Loucy (cell line): ENCODE measurements around the gene SOST.

Experiments
- H2AFZ ChIP-seq: fragments of 200-600 bp; sonication (generic); 2 replicates; pipeline ENCODE4 v1.6.0; 2016; ENCODE audit warnings: antibody characterized with exemption, mild to moderate bottlenecking, low read length, moderate library complexity
- H3F3A ChIP-seq: fragments of 200-600 bp; 2 replicates; pipeline ENCODE4 v1.6.0; 2016; ENCODE audit warnings: antibody characterized with exemption, low read depth, mild to moderate bottlenecking
- H3K27me3 ChIP-seq: fragments of 200-600 bp; sonication (generic); 2 replicates; pipeline ENCODE4 v1.6.1; 2014; ENCODE audit warnings: low read length, mild to moderate bottlenecking; ENCODE audit not compliant: insufficient read depth, poor library complexity, severe bottlenecking
- H3K36me3 ChIP-seq: fragments of 200-600 bp; sonication (generic); 2 replicates; pipeline ENCODE4 v1.6.1; 2016; ENCODE audit warnings: low read length; ENCODE audit not compliant: insufficient read depth
- H3K4me1 ChIP-seq: fragments of 200-600 bp; sonication (generic); 2 replicates; pipeline ENCODE4 v1.5.1; 2014; ENCODE audit warnings: low read length, mild to moderate bottlenecking; ENCODE audit not compliant: insufficient read depth, poor library complexity, severe bottlenecking
- H3K4me2 ChIP-seq: fragments of 200-600 bp; sonication (generic); 2 replicates; pipeline ENCODE4 v1.6.0; 2014; ENCODE audit warnings: antibody characterized with exemption, low read length, low read depth, mild to moderate bottlenecking; ENCODE audit not compliant: poor library complexity, severe bottlenecking
- H3K4me3 ChIP-seq: fragments of 200-600 bp; sonication (generic); 2 replicates; pipeline ENCODE4 v1.5.1; 2014; ENCODE audit warnings: low read length, mild to moderate bottlenecking, mixed read lengths; ENCODE audit not compliant: poor library complexity, severe bottlenecking
- H3K79me2 ChIP-seq: fragments of 200-600 bp; sonication (generic); 2 replicates; pipeline ENCODE4 v1.6.1; 2014; ENCODE audit warnings: low read length; ENCODE audit not compliant: insufficient read depth
- H3K9ac ChIP-seq: fragments of 200-600 bp; sonication (generic); 2 replicates; pipeline ENCODE4 v1.6.0; 2014; ENCODE audit warnings: mild to moderate bottlenecking, low read depth, low read length, moderate library complexity; ENCODE audit not compliant: poor library complexity, severe bottlenecking
- H3K9me2 ChIP-seq: fragments of 200-600 bp; sonication (generic); replicated peaks from 2 replicates; pipeline ENCODE4 v1.6.1; 2016; ENCODE audit warnings: low read depth, low read length, mixed read lengths
- H3K9me3 ChIP-seq: fragments of 200-600 bp; sonication (generic); 2 replicates; pipeline ENCODE4 v1.6.1; 2014; ENCODE audit warnings: mild to moderate bottlenecking, antibody characterized with exemption, low read length, low read depth; ENCODE audit not compliant: insufficient read depth
- H4K20me1 ChIP-seq: fragments of 200-600 bp; sonication (generic); 2 replicates; pipeline ENCODE4 v1.6.0; 2014; ENCODE audit warnings: antibody characterized with exemption, low read length, mild to moderate bottlenecking; ENCODE audit not compliant: insufficient read depth, poor library complexity, severe bottlenecking
- EZH2phosphoT487 ChIP-seq: fragments of 200-600 bp; IDR thresholded peaks from 2 replicates; pipeline ENCODE4 v1.6.1; 2018; ENCODE audit warnings: antibody characterized with exemption, mild to moderate bottlenecking, moderate library complexity, borderline replicate concordance
- TF ChIP-seq, protein P1 (sequence below): fragments of 200-600 bp; sonication (generic); conservative IDR thresholded peaks from 2 replicates; pipeline ENCODE4 v1.5.1; 2014; ENCODE audit warnings: mild to moderate bottlenecking, antibody characterized with exemption, low read length

The SOST gene

DNA sequence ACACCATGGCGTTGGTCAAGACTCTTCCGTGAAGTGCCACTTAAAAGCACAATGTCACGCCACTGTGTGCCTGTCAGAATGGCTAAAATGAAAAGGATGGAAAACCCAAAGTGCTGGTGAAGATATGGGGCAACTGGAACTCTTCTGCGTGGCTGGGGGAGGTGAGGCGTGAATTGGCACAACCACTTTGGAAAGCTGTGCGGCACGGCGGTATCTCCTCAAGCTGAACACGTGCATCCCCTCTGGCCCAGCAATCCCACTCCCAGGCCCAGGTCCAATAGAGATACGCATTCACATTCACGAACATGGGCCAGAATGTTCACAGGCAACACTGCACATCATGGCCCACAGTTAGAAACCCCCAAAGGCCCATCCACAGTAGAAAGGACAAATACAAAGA, 11.3 kb upstream of the SOST start:
- Histone ChIP-seq H3K4me1 (no peaks in the 10 kb centered on the region), H3K9ac (no peak overlapping the region), H4K20me1 (no peaks in the 10 kb centered on the region), H3K4me3 (no peak overlapping the region), H3K9me3 (no peaks in the 10 kb centered on the region), H3F3A (no peaks in the 10 kb centered on the region), H3K27me3 (no peaks in the 10 kb centered on the region), H2AFZ (no peak overlapping the region), H3K36me3 (no peaks in the 10 kb centered on the region), H3K4me2 (no peak overlapping the region), H3K79me2 (no peaks in the 10 kb centered on the region), H3K9me2 (no peaks in the 10 kb centered on the region)
- TF ChIP-seq EZH2phosphoT487: no peak
- TF ChIP-seq, protein P1, sequence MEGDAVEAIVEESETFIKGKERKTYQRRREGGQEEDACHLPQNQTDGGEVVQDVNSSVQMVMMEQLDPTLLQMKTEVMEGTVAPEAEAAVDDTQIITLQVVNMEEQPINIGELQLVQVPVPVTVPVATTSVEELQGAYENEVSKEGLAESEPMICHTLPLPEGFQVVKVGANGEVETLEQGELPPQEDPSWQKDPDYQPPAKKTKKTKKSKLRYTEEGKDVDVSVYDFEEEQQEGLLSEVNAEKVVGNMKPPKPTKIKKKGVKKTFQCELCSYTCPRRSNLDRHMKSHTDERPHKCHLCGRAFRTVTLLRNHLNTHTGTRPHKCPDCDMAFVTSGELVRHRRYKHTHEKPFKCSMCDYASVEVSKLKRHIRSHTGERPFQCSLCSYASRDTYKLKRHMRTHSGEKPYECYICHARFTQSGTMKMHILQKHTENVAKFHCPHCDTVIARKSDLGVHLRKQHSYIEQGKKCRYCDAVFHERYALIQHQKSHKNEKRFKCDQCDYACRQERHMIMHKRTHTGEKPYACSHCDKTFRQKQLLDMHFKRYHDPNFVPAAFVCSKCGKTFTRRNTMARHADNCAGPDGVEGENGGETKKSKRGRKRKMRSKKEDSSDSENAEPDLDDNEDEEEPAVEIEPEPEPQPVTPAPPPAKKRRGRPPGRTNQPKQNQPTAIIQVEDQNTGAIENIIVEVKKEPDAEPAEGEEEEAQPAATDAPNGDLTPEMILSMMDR: no peak

DNA sequence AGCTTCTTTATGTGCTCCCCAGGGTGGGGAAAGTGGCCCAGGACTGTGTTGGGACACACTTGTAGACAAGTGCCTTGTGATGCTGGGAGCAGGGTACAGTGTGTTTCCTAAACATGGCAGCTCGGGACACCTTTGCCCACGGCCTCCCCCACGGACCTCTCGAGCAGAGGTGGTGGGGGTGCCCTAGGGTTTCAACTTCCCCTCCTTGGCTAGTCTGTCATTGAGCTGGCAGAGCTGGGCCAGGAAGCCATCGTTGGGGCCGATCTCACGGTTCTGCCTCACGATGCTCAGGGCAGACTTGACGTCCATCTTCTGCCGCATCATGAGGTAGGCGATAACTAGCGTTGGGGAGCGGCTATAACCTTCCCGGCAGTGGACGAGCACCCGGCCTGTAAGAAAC, 10.8 kb upstream of the SOST start:
- H3K9me2 ChIP-seq: no peaks in the 10 kb centered on the region
- no peaks in the 10 kb centered on the region for H3F3A ChIP-seq
- H3K9ac ChIP-seq: no peak overlapping the region
- no peaks in the 10 kb centered on the region for H3K27me3 ChIP-seq
- H2AFZ ChIP-seq: no peak overlapping the region
- TF ChIP-seq, protein P1: no peak
- no peak for TF ChIP-seq EZH2phosphoT487
- no peak overlapping the region for H3K4me3 ChIP-seq
- H3K4me2 ChIP-seq: no peak overlapping the region
- H3K4me1 ChIP-seq: no peaks in the 10 kb centered on the region
- H3K9me3 ChIP-seq: no peaks in the 10 kb centered on the region
- H4K20me1 ChIP-seq: no peaks in the 10 kb centered on the region
- no peaks in the 10 kb centered on the region for H3K36me3 ChIP-seq
- no peaks in the 10 kb centered on the region for H3K79me2 ChIP-seq

DNA sequence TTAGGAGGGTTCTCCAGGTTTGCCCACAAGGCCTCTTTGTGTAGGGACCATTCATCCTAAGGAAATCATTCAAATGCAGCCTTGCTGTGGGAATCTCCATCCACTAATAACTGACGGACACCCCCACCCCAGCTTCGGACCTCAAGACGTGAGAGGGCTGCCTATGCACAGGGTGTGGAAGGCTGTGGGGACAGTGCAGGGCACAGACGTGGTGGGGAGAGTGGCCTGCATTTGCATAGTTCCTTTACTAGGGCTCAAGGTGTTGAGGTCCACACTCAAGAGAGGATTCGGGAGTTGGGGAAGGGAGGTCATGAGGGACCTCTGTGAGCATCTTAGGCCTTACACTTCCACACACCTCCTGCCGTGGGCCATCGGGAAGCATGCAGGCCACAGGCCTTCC, 10.4 kb upstream of the SOST start:
- Histone ChIP-seq H3K4me3 (no peak overlapping the region), H3K4me2 (no peak overlapping the region), H4K20me1 (no peaks in the 10 kb centered on the region), H3K36me3 (no peaks in the 10 kb centered on the region), H3F3A (no peaks in the 10 kb centered on the region), H3K9ac (no peak overlapping the region), H3K9me3 (no peaks in the 10 kb centered on the region), H3K4me1 (no peaks in the 10 kb centered on the region), H3K9me2 (no peaks in the 10 kb centered on the region), H3K79me2 (no peaks in the 10 kb centered on the region), H3K27me3 (no peaks in the 10 kb centered on the region), H2AFZ (no peak overlapping the region)
- TF ChIP-seq, protein P1: no peak
- TF ChIP-seq EZH2phosphoT487: no peak
